HepG2 (cell line): ENCODE results near the gene MAPK8IP3. TPM values are rescaled to one million over a fixed set of nuclear protein-coding genes. Genes with fewer than 3 reads are reported as not detected.
A peak's percentile ranks its signal among the peaks of the same experiment; 100 is the strongest.

Source experiments
- ARID4A ChIP-seq: sonication (generic); formaldehyde crosslinking; IDR thresholded peaks from 2 replicates; pipeline ENCODE4 v1.5.0; 2020; ENCODE audit warnings: mild to moderate bottlenecking, missing genetic modification reagents, borderline replicate concordance
- CENPT ChIP-seq: sonication (generic); formaldehyde crosslinking; IDR thresholded peaks from 2 replicates; pipeline ENCODE4 v1.8.0; 2022; ENCODE audit warnings: low read depth, mild to moderate bottlenecking, moderate library complexity, missing genetic modification reagents
- DMAP1 ChIP-seq: IDR thresholded peaks from 2 replicates; pipeline ENCODE4 v1.6.1; 2016
- FOXO4 ChIP-seq: sonication (generic); formaldehyde crosslinking; conservative IDR thresholded peaks from 2 replicates; pipeline ENCODE4 v1.8.1; 2023; ENCODE audit warnings: missing genetic modification reagents
- HDAC1 ChIP-seq: sonication (generic); formaldehyde crosslinking; IDR thresholded peaks from 2 replicates; pipeline ENCODE4 v1.5.1; 2020; ENCODE audit warnings: mild to moderate bottlenecking, missing genetic modification reagents
- HNRNPLL ChIP-seq: fragments of 200-400 bp; formaldehyde crosslinking; IDR thresholded peaks from 2 replicates; pipeline ENCODE4 v1.6.1; 2017; ENCODE audit warnings: mild to moderate bottlenecking, low read depth, low read length; ENCODE audit not compliant: poor library complexity, severe bottlenecking
- NFIC ChIP-seq: IDR thresholded peaks from 2 replicates; pipeline ENCODE4 v1.6.1; 2012; ENCODE audit warnings: mild to moderate bottlenecking, low read length, inconsistent platforms
- NFRKB ChIP-seq: fragments of 450-650 bp; IDR thresholded peaks from 2 replicates; pipeline ENCODE4 v1.6.1; 2017
- NFYC ChIP-seq: IDR thresholded peaks from 2 replicates; pipeline ENCODE4 v1.6.1; 2016; ENCODE audit warnings: missing genetic modification reagents, missing compliant biosample characterization
- SIX4 ChIP-seq: sonication (generic); formaldehyde crosslinking; IDR thresholded peaks from 2 replicates; pipeline ENCODE4 v1.4.0; 2020; ENCODE audit warnings: missing genetic modification reagents
- THRA ChIP-seq: sonication (generic); formaldehyde crosslinking; IDR thresholded peaks from 2 replicates; pipeline ENCODE4 v1.4.0; 2020; ENCODE audit warnings: missing genetic modification reagents, borderline replicate concordance
- ZNF124 ChIP-seq: sonication (generic); formaldehyde crosslinking; IDR thresholded peaks from 2 replicates; pipeline ENCODE4 v1.4.0; 2020; ENCODE audit warnings: missing genetic modification reagents
- ZNF24 ChIP-seq: fragments of 450-650 bp; IDR thresholded peaks from 2 replicates; pipeline ENCODE4 v1.6.1; 2017; ENCODE audit warnings: antibody characterized with exemption, mild to moderate bottlenecking
- ZNF260 ChIP-seq: sonication (generic); formaldehyde crosslinking; IDR thresholded peaks from 2 replicates; pipeline ENCODE4 v1.4.0; 2020; ENCODE audit warnings: missing genetic modification reagents, low read depth, mild to moderate bottlenecking, borderline replicate concordance
- ZNF326 ChIP-seq: sonication (generic); formaldehyde crosslinking; IDR thresholded peaks from 2 replicates; pipeline ENCODE4 v1.4.0; 2020; ENCODE audit warnings: missing genetic modification reagents, borderline replicate concordance
- polyA plus RNA-seq, 8 experiments: library from polyadenylated mRNA; depleted of rRNA in 3 of 8; stranded (reverse) in 7 of 8; unstranded in 1 of 8; fragments of >200 nt; fragmentation: Illumina TruSeq in 4 of 8; extraction: Trizol in 4 of 8; gene quantifications; 2 replicates each; pipeline versions ENCODE4 v1.2.1 to v1.2.3, GENCODE V29; 2011 to 2016; ENCODE audit warnings: low read depth in 4 of 8, missing spikeins in 1 of 8, mixed read lengths in 1 of 8; ENCODE audit not compliant: insufficient read depth in 1 of 8
- total RNA-seq, 5 experiments: library from RNA; depleted of rRNA; stranded (reverse); fragments of >200 nt; fragmentation: Illumina TruSeq; extraction: Trizol; gene quantifications; 2 replicates each; pipeline ENCODE4 v1.2.3, GENCODE V29; 2016; ENCODE audit warnings: low read depth in 1 of 5
- TF ChIP-seq, protein P1 (sequence below): sonication (generic); formaldehyde crosslinking; IDR thresholded peaks from 2 replicates; pipeline ENCODE4 v1.4.0; 2020; ENCODE audit warnings: low read depth, missing genetic modification reagents

The MAPK8IP3 gene
- total and polyA plus RNA-seq, 2 of the 13 experiments (the other 11 are each of a cell fraction or from before 2014, with no cell fraction given): 25.1 to 41.7 TPM

- TF ChIP-seq NFYC (CRISPR knock-in tag) (peak; percentile 98), HNRNPLL (peak; percentile 87), SIX4 (CRISPR knock-in tag) (no peak), NFIC (no peak), NFRKB (no peak), HDAC1 (CRISPR knock-in tag) (peak; percentile 81), ZNF24 (no peak), FOXO4 (no peak), CENPT (CRISPR knock-in tag) (no peak), ZNF260 (CRISPR knock-in tag) (no peak), ZNF124 (no peak), ZNF326 (CRISPR knock-in tag) (no peak), ARID4A (CRISPR knock-in tag) (peak; percentile 76), DMAP1 (peak; percentile 56; the same call in 1 of the 2 replicates), THRA (CRISPR knock-in tag) (peak; percentile 16; the same call in 1 of the 2 replicates)
- TF ChIP-seq, protein P1, sequence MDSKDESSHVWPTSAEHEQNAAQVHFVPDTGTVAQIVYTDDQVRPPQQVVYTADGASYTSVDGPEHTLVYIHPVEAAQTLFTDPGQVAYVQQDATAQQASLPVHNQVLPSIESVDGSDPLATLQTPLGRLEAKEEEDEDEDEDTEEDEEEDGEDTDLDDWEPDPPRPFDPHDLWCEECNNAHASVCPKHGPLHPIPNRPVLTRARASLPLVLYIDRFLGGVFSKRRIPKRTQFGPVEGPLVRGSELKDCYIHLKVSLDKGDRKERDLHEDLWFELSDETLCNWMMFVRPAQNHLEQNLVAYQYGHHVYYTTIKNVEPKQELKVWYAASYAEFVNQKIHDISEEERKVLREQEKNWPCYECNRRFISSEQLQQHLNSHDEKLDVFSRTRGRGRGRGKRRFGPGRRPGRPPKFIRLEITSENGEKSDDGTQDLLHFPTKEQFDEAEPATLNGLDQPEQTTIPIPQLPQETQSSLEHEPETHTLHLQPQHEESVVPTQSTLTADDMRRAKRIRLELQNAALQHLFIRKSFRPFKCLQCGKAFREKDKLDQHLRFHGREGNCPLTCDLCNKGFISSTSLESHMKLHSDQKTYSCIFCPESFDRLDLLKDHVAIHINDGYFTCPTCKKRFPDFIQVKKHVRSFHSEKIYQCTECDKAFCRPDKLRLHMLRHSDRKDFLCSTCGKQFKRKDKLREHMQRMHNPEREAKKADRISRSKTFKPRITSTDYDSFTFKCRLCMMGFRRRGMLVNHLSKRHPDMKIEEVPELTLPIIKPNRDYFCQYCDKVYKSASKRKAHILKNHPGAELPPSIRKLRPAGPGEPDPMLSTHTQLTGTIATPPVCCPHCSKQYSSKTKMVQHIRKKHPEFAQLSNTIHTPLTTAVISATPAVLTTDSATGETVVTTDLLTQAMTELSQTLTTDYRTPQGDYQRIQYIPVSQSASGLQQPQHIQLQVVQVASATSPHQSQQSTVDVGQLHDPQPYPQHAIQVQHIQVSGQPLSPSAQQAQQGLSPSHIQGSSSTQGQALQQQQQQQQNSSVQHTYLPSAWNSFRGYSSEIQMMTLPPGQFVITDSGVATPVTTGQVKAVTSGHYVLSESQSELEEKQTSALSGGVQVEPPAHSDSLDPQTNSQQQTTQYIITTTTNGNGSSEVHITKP (CRISPR knock-in tag): no peak
Observed at GRCh38 chr16:1782408-1783264, 76.6 kb downstream of the MAPK8IP3 start, which contains the start of the genes NUBP2 and SPSB3 (continued).
